Epithelial cell of proximal tubule (primary cell): ENCODE measurements around the gene DDN. TPM values are rescaled to one million over a fixed set of nuclear protein-coding genes. Genes with fewer than 3 reads are reported as not detected.

Experiments used
- DNase-seq: peaks from one replicate; pipeline ENCODE4 v3.0.0-alpha.2; 2011; ENCODE audit warnings: low read depth
- H3K4me3 ChIP-seq: 2 replicates; pipeline ENCODE4 v1.5.1; 2011; ENCODE audit warnings: low read depth, mild to moderate bottlenecking, low read length
- total RNA-seq: library from RNA; depleted of rRNA; stranded (reverse); fragments of >200 nt; gene quantifications from 2 replicates; pipeline ENCODE4 v1.2.3, GENCODE V29; 2015
- TF ChIP-seq, protein P1 (sequence below): conservative IDR thresholded peaks from 2 replicates; pipeline ENCODE4 v1.5.1; 2012; ENCODE audit warnings: low read depth, mild to moderate bottlenecking, low read length

Gene DDN
- total RNA-seq, 1 donor from 2014 or later, result 0.29 TPM

DNA sequence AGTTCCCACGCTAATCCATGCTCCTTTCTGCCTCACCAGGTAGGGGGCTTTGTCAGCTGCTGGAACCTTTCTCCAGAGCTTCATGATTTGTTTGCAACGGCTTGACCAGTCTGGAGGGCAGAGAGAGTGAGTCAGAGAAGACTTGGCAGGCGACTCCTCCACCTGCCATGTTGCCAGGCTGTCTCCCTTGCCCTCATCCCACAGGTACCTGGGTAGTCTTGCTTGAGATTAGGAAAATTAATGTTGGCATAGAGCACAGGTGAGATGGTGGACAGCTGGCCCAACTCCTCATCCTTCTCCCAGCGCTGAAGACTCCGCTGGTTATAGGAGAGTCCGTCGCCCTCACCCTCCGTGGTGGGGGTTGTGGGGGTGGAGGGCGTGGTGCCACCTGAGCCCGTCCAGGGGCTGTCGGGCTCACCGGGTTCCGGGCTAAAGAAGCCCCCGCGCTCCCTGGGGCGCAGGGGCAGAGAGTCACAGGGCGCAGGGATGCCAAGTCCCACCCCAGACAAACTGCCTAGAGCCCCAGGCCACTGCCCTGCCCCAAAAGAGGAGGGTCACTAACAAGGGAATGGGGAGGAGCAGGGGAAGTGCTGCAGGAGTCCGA is 42.8 kb upstream of the DDN start:
- no peak for DNase-seq
- H3K4me3 ChIP-seq, result no peak overlapping the region
- TF ChIP-seq, protein P1, sequence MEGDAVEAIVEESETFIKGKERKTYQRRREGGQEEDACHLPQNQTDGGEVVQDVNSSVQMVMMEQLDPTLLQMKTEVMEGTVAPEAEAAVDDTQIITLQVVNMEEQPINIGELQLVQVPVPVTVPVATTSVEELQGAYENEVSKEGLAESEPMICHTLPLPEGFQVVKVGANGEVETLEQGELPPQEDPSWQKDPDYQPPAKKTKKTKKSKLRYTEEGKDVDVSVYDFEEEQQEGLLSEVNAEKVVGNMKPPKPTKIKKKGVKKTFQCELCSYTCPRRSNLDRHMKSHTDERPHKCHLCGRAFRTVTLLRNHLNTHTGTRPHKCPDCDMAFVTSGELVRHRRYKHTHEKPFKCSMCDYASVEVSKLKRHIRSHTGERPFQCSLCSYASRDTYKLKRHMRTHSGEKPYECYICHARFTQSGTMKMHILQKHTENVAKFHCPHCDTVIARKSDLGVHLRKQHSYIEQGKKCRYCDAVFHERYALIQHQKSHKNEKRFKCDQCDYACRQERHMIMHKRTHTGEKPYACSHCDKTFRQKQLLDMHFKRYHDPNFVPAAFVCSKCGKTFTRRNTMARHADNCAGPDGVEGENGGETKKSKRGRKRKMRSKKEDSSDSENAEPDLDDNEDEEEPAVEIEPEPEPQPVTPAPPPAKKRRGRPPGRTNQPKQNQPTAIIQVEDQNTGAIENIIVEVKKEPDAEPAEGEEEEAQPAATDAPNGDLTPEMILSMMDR, result no peak

DNA sequence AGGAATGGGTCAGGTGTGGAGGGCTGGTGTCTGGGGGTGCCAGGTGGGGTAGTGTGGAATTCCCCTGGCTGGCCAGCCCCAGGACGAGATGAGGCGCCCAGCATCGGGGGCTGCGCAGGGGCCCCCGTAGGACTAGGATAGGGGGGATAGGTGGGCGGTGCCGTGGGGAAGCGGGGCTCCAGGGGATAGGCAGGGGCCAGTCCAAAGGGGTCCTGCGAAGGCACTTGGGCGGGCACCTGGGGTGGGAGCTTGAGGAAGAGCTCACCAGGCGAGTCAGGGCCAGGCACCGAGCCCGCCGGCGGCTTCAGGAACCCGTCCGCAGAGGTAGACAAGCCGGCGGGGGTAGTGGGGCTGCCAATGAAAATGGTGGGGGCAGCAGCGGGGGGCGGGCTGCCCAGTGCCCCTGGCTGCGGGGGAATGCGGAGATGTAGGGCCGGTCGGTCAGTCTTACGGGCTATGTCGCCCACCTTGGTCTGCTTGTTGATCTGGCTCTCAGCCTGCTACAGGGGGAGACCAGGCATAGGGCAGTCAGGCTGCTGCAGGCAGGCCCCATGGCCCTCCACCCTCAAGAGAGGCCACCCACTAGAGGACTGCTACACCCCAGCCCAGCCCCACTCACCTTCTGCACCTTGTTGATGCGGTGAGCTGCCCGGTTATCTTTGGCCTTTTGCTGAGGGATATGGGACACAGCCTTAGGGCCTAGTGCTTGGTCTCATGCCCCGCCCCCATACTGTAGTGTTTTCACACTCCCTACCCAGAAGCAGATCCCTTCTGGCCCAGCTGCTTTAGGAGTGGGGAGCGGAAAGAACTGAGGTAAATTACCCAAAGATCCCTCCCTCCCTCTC is 42.1 kb upstream of the DDN start:
- DNase-seq, result no peak
- H3K4me3 ChIP-seq, result no peak overlapping the region
- TF ChIP-seq, protein P1, result no peak

DNA sequence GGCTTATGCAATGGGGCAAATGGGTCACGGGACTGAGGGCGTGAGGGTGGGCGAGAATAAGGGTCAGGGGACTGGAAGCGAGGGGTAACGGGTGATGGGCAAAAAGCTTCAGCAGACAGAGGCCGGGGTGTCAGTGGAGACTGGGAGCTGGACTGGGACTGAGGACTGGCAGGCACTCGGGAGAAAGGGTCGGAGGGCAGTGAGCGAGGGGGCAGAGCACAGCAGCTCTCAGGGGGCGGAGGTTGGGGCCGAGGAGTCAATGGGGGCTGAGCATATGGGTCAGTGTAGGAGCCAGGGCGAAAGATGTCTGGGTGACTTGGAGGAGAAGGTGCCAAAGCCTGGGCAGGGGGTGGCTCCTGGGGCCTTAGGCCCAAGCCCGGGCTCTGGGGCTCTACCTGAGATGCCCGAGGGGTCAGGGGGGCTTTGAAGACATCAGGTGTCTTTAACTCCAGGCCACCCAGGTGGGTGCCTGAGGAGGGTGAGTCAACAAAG is 41.2 kb upstream of the DDN start:
- DNase-seq, result no peak
- no peak overlapping the region for H3K4me3 ChIP-seq
- TF ChIP-seq, protein P1, result no peak

DNA sequence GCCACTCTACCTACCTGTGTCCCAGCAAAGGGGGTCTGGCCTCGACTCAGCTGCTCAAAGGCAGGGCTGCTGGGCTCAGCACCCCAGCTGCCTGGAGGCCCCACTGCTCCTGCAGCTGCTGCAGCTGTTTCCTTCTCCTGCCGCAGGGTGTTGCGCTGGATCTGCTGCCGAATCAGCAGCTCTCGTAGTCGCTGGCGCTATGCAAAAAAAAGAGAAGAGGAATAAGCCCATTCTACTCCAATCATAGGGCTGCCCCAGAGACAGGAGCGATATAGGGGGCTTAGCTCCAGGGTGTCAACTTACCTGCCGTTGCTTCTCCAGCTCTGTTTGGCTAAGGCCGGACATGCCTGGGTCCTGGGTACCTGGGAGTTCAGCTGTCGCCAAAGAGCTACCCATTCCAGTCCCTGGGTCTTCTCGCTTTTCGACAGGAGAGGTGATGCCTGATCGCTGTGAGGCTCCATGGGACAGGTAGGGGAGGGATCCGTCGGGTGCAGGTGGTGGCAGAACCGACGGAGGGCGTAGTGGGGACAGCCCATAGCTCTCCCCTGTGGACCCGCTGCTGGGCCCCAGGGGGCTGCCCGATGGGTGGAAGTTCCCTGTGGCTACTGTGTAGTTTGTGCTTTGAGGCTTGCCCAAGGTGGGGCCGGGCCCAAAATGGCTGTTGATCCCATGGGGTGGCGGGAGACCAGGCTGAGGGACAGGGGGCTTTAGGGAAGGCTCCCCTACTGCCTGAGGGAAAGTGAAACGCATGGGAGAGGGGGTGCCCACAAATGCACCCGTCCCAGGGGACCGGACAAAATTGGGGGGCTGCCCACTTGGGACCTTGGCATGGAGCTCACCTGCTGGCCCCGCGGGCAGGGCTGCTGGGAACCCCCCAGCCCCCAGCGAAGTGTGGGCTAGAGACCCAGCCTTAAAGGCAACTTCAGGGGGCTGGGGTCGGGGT is 40.5 kb upstream of the DDN start:
- DNase-seq, result no peak
- TF ChIP-seq, protein P1, result no peak
- H3K4me3 ChIP-seq, result no peak overlapping the region

DNA sequence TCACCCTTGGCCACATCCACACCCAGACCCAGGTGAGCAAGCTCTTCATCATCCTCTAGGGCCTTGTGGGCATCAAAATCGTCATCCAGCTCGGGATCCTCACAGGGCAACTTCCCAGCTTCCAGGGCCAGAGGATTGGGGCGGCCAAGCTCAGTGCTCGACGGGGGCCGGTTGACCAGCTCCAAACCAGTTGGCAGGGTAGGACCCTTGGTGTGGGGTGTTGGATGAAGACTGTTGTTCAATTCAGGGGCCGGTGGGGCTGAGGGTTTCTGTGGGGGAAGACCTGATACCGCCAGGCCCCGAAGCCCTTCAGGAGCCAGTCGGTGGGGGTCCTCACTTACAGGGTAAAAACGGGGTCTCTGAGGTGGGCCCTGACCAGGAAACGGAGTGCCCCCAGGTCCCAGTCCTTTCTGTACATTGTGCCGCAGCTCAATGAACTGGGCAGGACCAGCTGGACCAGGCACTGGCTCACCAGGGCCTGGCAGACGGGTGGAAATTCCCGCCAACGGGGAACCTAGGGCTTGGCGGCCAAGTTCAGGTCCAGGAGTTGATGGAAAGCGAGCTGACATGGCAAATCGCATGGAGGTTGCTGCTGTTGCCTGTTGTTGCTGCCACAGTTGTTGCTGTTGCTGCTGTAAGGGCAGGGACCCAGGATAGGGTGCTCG is 39.2 kb upstream of the DDN start:
- DNase-seq, result no peak
- TF ChIP-seq, protein P1, result no peak
- no peak overlapping the region for H3K4me3 ChIP-seq

DNA sequence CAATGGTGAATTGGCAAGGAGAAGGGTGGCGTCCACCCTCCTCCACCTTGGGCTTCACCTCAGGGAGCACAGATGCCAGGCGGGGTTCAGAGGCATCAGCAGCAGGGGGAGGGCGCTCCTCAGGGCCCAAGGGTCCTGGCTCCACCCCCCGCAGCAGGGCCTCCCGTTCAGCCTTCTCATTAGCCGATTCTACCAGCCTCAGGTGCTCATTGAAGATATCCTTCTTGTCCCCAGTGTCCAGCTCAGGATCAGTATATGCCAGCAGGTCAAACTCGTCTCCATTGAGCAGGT is 38.7 kb upstream of the DDN start:
- no peak for DNase-seq
- H3K4me3 ChIP-seq, result no peak overlapping the region
- TF ChIP-seq, protein P1, result no peak
